Thymus (tissue), 11 donors: Measurements from ENCODE around the gene GATA2. TPM values are rescaled to one million over a fixed set of nuclear protein-coding genes. Genes with fewer than 3 reads are reported as not detected.

Source experiments
- DNase-seq, 9 donors: peaks; one replicate each; pipeline ENCODE4 v3.0.0-alpha.2; 2013; ENCODE audit warnings: low spot score in 9 of 9, low read depth in 6 of 9, missing footprints in 1 of 9
- H3K27ac ChIP-seq, 2 donors: one replicate each; pipeline ENCODE4 v1.5.1; 2013; ENCODE audit warnings: control low read depth in 1 of 2, low read depth in 1 of 2, low read length in 1 of 2, mild to moderate bottlenecking in 1 of 2, moderate library complexity in 1 of 2
- H3K27me3 ChIP-seq, 2 donors: one replicate each; pipeline ENCODE4 v1.5.1; 2013; ENCODE audit warnings: low read length in 1 of 2; ENCODE audit not compliant: control insufficient read depth in 2 of 2, insufficient read depth in 1 of 2
- H3K36me3 ChIP-seq, 2 donors: one replicate each; pipeline ENCODE4 v1.5.1; 2013; ENCODE audit warnings: low read length in 1 of 2, mild to moderate bottlenecking in 1 of 2, moderate library complexity in 1 of 2; ENCODE audit not compliant: control insufficient read depth in 2 of 2, insufficient read depth in 2 of 2
- H3K4me1 ChIP-seq, 2 donors: one replicate each; pipeline ENCODE4 v1.5.1; 2013; ENCODE audit warnings: low read length in 2 of 2; ENCODE audit not compliant: control insufficient read depth in 2 of 2, insufficient read depth in 2 of 2
- H3K4me3 ChIP-seq, 2 donors: one replicate each; pipeline ENCODE4 v1.5.1; 2013; ENCODE audit warnings: low read length in 2 of 2, control low read depth in 1 of 2, mild to moderate bottlenecking in 1 of 2
- H3K9me3 ChIP-seq, 2 donors: one replicate each; pipeline ENCODE4 v1.5.1; 2013; ENCODE audit warnings: low read length in 1 of 2, mild to moderate bottlenecking in 1 of 2; ENCODE audit not compliant: control insufficient read depth in 2 of 2, insufficient read depth in 1 of 2
- WGBS: extraction: QIAGEN DNeasy Blood & Tissue Kit; methylation state at CpG from one replicate; pipeline ENCODE4 v1.1.7; 2013; 5-methylcytosine and 5-hydroxymethylcytosine counted together
- polyA plus RNA-seq: library from polyadenylated mRNA; stranded (reverse); fragments of 200-250 nt; gene quantifications from one replicate; pipeline ENCODE4 v1.2.3, GENCODE V29; 2013
- total RNA-seq: library from RNA; stranded (reverse); fragments of 120-200 nt; gene quantifications from one replicate; pipeline ENCODE4 v1.2.4, GENCODE V29; 2013
- donor health status: healthy.

The GATA2 gene
- total and polyA plus RNA-seq, 2 donors = 0.57 to 5.1 TPM

DNA sequence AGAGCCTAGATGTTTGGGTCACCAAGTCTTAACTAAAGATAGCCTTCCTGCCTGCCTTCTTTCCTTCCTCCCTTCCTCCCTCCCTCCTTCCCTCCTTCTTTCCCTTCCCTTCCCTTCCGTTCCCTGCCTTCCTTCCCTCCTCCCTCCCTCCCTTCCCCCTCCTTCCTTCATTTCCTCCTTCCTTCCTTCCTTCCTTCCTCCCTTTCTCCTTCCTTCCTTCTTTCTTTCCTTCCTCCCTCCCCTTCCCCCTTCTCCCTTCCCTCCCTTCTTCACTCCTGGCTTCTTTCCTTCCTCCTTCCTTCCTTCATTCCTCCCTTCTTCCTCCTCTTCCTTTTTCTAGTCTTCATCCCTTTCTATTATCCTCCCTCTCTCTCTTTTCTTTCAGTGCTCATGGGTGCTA, 28.3 kb downstream of the GATA2 start:
- Histone ChIP-seq H3K4me3 (no peak overlapping the region), H3K27ac (no peak overlapping the region), H3K4me1 (no peaks in the 10 kb centered on the region), H3K9me3 (no peaks in the 10 kb centered on the region), H3K27me3 (peaks cover 0 to 22% of the 10 kb centered on the region in 2 donors), H3K36me3 (no peaks in the 10 kb centered on the region)
- WGBS = 67% methylated on average over 1 of the region's 1 CpG
- DNase-seq = no peak

DNA sequence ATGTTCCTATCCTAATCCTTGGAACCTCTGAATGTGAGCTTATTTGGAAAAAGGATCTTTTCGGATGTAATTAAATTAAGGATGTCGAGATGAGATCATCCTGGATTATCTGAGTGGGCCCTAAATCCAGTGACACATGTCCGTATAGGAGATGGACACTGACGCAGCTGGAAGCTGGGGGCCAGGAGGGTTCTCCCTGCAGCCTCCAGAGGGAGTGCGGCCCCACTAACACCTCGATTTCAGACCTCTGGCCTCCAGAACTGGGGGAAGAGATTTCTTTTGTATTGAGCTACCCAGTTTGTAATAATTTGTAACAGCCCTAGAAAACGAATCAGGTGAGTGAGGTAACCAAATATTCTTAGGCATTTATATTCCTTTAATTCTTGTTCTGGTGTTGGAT, 28.8 kb downstream of the GATA2 start:
- Histone ChIP-seq H3K27ac (no peak overlapping the region), H3K4me3 (no peak overlapping the region), H3K36me3 (no peaks in the 10 kb centered on the region), H3K27me3 (peaks cover 0 to 22% of the 10 kb centered on the region in 2 donors), H3K4me1 (no peaks in the 10 kb centered on the region), H3K9me3 (no peaks in the 10 kb centered on the region)
- no peak for DNase-seq
- 87% methylated on average over 7 of the region's 7 CpGs for whole genome bisulfite sequencing

DNA sequence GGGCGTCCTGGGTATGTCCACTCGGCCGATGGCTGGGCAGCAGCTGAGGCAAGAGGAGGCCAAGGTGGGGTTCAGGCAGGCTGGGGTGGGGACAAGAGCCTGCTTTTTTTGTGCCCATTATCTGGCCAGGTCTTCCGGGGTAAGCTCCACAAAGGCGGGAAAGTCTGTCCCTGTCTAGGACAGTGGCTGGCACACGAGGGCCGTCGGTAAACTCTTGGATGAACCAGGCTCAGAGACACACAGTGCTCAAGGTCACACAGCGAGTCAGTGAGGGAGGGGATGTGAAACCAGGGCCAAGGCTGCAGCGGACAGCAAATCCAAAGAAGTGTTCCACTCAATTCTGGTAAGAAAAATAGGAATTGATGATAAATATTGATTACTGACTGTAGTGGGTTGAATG, 29.2 kb downstream of the GATA2 start:
- peaks cover 0 to 23% of the 10 kb centered on the region in 2 donors for H3K27me3 ChIP-seq
- H3K27ac ChIP-seq = no peak overlapping the region
- H3K9me3 ChIP-seq = no peaks in the 10 kb centered on the region
- no peak overlapping the region for H3K4me3 ChIP-seq
- H3K4me1 ChIP-seq = no peaks in the 10 kb centered on the region
- 97% methylated on average over 10 of the region's 10 CpGs for WGBS
- no peak for DNase-seq
- H3K36me3 ChIP-seq = no peaks in the 10 kb centered on the region

DNA sequence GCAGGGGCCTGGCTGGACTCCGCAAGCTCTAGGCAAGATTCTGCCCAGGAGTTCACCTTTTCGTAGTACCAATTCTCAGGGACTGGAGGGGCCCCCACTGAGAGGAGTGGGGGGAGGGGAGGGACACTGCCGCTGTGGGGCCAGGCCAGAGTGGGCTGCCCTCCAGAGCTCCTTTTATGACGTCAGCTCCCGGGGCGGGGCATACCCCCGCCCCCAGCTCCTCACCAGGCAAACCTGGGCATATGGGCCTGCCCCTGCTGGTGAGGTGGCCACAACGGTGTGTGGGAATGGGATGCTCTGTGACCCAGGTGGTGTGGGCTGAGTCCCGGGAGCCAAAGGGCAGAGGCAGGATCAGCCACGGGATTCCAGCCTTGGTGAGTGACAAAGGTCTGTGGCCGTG, 29.6 kb downstream of the GATA2 start:
- no peaks in the 10 kb centered on the region for H3K36me3 ChIP-seq
- H3K4me1 ChIP-seq = no peaks in the 10 kb centered on the region
- no peak overlapping the region for H3K4me3 ChIP-seq
- no peak for DNase-seq
- no peaks in the 10 kb centered on the region for H3K9me3 ChIP-seq
- peaks cover 0 to 25% of the 10 kb centered on the region in 2 donors for H3K27me3 ChIP-seq
- no peak overlapping the region for H3K27ac ChIP-seq
- WGBS = 97% methylated on average over 11 of the region's 11 CpGs

DNA sequence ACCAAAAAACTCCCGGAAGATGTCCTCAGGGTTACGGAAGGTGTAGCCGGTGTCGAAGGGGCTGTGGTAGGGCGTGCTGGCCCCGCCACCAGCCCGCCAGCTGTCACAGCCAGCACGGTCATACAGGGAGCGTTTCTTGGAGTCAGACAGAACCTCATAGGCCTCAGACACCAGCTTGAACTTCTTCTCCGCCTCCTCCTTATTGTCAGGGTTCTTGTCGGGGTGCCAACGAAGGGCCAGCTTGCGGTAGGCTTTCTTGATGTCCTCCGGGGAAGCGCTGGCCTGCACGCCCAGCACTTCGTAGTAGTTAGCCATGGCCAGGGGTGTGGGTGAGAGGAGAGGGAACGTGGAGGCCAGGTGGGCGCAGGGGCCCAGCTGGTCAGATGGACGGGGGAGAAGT, 30.1 kb downstream of the GATA2 start:
- WGBS = 95% methylated on average over 20 of the region's 20 CpGs
- no peak for DNase-seq
- Histone ChIP-seq H3K4me1 (no peaks in the 10 kb centered on the region), H3K4me3 (no peak overlapping the region), H3K27me3 (peaks cover 0 to 26% of the 10 kb centered on the region in 2 donors), H3K27ac (no peak overlapping the region), H3K9me3 (no peaks in the 10 kb centered on the region), H3K36me3 (no peaks in the 10 kb centered on the region)

- DNase-seq = no peak
- 97% methylated on average over 23 of the region's 23 CpGs for WGBS
- no peak overlapping the region for H3K4me3 ChIP-seq
- H3K36me3 ChIP-seq = no peaks in the 10 kb centered on the region
- H3K4me1 ChIP-seq = no peaks in the 10 kb centered on the region
- H3K9me3 ChIP-seq = no peaks in the 10 kb centered on the region
- peaks cover 0 to 29% of the 10 kb centered on the region in 2 donors for H3K27me3 ChIP-seq
- H3K27ac ChIP-seq = no peak overlapping the region
Observed at GRCh38 chr3:128462341-128462910, 30.6 kb downstream of the GATA2 start.

DNA sequence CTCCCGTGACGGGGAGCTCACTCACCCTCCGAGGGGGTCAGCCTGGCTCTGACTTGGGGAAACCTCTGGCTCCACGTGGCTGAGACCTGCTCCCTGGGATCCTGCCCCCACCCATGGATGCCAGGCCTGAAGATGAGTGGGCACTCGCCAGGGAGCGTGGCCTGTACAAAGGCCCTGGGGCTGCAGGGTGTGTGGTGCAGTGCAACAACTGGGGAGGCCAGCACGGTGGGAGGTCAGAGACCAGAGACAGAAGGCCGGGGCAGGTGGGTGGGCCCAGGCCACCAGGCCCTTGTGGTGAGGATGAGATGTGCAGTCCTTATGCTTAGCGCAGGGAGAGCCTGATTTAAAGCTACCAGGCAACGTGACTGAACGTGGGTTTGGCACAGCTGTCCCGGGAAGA, 31.3 kb downstream of the GATA2 start:
- no peak overlapping the region for H3K27ac ChIP-seq
- no peaks in the 10 kb centered on the region for H3K36me3 ChIP-seq
- 91% methylated on average over 12 of the region's 12 CpGs for WGBS
- no peaks in the 10 kb centered on the region for H3K4me1 ChIP-seq
- H3K4me3 ChIP-seq = no peak overlapping the region
- no peak for DNase-seq
- H3K9me3 ChIP-seq = no peaks in the 10 kb centered on the region
- H3K27me3 ChIP-seq = peaks cover 0 to 35% of the 10 kb centered on the region in 2 donors

DNA sequence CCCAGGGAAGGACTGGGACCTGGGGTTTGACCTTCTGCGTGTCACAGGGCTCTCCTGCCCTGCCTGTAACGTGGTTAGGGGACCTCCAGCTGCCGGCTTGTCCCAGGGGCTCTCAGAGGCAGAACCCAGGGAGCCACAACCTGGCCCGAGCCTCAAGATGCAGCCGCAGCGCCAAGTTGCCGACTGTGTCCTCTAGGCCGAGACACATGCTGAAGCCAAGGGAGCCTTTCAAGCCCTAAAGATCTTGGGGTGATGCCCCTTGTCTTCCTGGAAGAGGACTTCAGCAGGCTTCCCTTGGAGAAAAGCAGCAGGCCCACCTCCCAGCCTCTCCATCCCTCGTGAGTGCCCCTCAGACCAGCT, 33.6 kb downstream of the GATA2 start:
- Histone ChIP-seq H3K4me3 (no peak overlapping the region), H3K27me3 (peaks cover 0 to 49% of the 10 kb centered on the region in 2 donors), H3K36me3 (no peaks in the 10 kb centered on the region), H3K9me3 (no peaks in the 10 kb centered on the region), H3K27ac (no peak overlapping the region), H3K4me1 (no peaks in the 10 kb centered on the region)
- no peak for DNase-seq
- WGBS = 95% methylated on average over 9 of the region's 9 CpGs

GRCh38 chr3:128458746-128459460, 34.1 kb downstream of the GATA2 start:
- Histone ChIP-seq H3K27ac (no peak overlapping the region), H3K27me3 (peaks cover 0 to 54% of the 10 kb centered on the region in 2 donors), H3K4me1 (no peaks in the 10 kb centered on the region), H3K4me3 (no peak overlapping the region), H3K36me3 (no peaks in the 10 kb centered on the region), H3K9me3 (no peaks in the 10 kb centered on the region)
- no peak for DNase-seq
- WGBS = 87% methylated on average over 18 of the region's 18 CpGs
